Ovary (tissue), 3 donors: Measurements from ENCODE around the gene DDIT4.

Experiments
- CTCF ChIP-seq, 3 donors: fragments of 450-650 bp in 2 of 3; fragments of 200-600 bp in 1 of 3; IDR thresholded peaks; one replicate each; pipeline versions ENCODE4 v1.5.1 to v1.8.0; 2016 to 2022; ENCODE audit warnings: antibody characterized with exemption in 3 of 3, mild to moderate bottlenecking in 1 of 3
- EP300 ChIP-seq: sonication (generic); formaldehyde crosslinking; IDR thresholded peaks from one replicate; pipeline ENCODE4 v1.6.1; 2017; ENCODE audit warnings: antibody characterized with exemption
- POLR2A ChIP-seq: fragments of 450-650 bp; IDR thresholded peaks from one replicate; pipeline ENCODE4 v1.6.1; 2017; ENCODE audit warnings: antibody characterized with exemption, mild to moderate bottlenecking, moderate library complexity
- donor health status: DM: no; HTN: no; CAD: no.

- no peak for TF ChIP-seq CTCF (IDR thresholded peaks at IDR 0.05)
- no peak for TF ChIP-seq POLR2A
- no peak for TF ChIP-seq EP300
Measured at GRCh38 chr10:72244573-72245038, 29.1 kb upstream of the DDIT4 start.
